DOHH2 (cell line): ENCODE results near the gene KIAA0513.

Experiments
- H3F3A ChIP-seq: fragments of 200-600 bp; sonication (generic), shearing (Covaris generic); 2 replicates; pipeline ENCODE4 v1.6.0; 2016; ENCODE audit warnings: antibody characterized with exemption, mild to moderate bottlenecking; ENCODE audit not compliant: control insufficient read depth, insufficient read depth
- H3K27ac ChIP-seq: fragments of 200-600 bp; sonication (generic); 2 replicates; pipeline ENCODE4 v1.5.1; 2014; ENCODE audit warnings: low read depth, mild to moderate bottlenecking, low read length, moderate library complexity
- H3K27me3 ChIP-seq: fragments of 200-600 bp; sonication (generic); 2 replicates; pipeline ENCODE4 v1.6.1; 2014; ENCODE audit warnings: mild to moderate bottlenecking, low read length, mixed read lengths; ENCODE audit not compliant: control insufficient read depth
- H3K36me3 ChIP-seq: fragments of 200-600 bp; sonication (generic); 2 replicates; pipeline ENCODE4 v1.6.1; 2014; ENCODE audit warnings: mild to moderate bottlenecking, low read length, moderate library complexity, mixed read lengths; ENCODE audit not compliant: control insufficient read depth
- H3K4me1 ChIP-seq: fragments of 200-600 bp; sonication (generic); 2 replicates; pipeline ENCODE4 v1.6.1; 2014; ENCODE audit warnings: mild to moderate bottlenecking, low read length, mixed read lengths; ENCODE audit not compliant: control insufficient read depth
- H3K4me2 ChIP-seq: fragments of 200-600 bp; sonication (generic); 2 replicates; pipeline ENCODE4 v1.6.0; 2014; ENCODE audit warnings: mild to moderate bottlenecking, low read length, moderate library complexity
- H3K4me3 ChIP-seq: fragments of 200-600 bp; sonication (generic); 2 replicates; pipeline ENCODE4 v1.5.1; 2014; ENCODE audit warnings: mild to moderate bottlenecking, low read length, mixed read lengths
- H3K79me2 ChIP-seq: fragments of 200-600 bp; sonication (generic); 2 replicates; pipeline ENCODE4 v1.6.1; 2014; ENCODE audit warnings: mild to moderate bottlenecking, low read length, mixed read lengths; ENCODE audit not compliant: control insufficient read depth
- H3K9me2 ChIP-seq: fragments of 200-600 bp; sonication (generic); replicated peaks from 2 replicates; pipeline ENCODE4 v1.6.1; 2014; ENCODE audit warnings: mild to moderate bottlenecking, low read length, mixed read lengths; ENCODE audit not compliant: control insufficient read depth
- H3K9me3 ChIP-seq: fragments of 200-600 bp; sonication (generic); 2 replicates; pipeline ENCODE4 v1.6.1; 2014; ENCODE audit warnings: antibody characterized with exemption, low read length, mixed read lengths; ENCODE audit not compliant: control insufficient read depth, insufficient read depth
- H4K20me1 ChIP-seq: fragments of 200-600 bp; sonication (generic); 2 replicates; pipeline ENCODE4 v1.6.0; 2014; ENCODE audit warnings: low read depth, mild to moderate bottlenecking, antibody characterized with exemption, low read length, moderate library complexity; ENCODE audit not compliant: control insufficient read depth, insufficient read depth
- EZH2phosphoT487 ChIP-seq: fragments of 200-600 bp; sonication (generic); IDR thresholded peaks from 2 replicates; pipeline ENCODE4 v1.6.1; 2017; ENCODE audit warnings: borderline replicate concordance, mild to moderate bottlenecking, antibody characterized with exemption, low read length, moderate library complexity, mixed read lengths
- TF ChIP-seq, protein P1 (sequence below): fragments of 200-600 bp; sonication (generic); IDR thresholded peaks from one replicate; pipeline ENCODE4 v1.5.1; 2014; ENCODE audit warnings: antibody characterized with exemption, mild to moderate bottlenecking, low read depth, low read length; ENCODE audit not compliant: poor library complexity, severe bottlenecking

The KIAA0513 gene

DNA sequence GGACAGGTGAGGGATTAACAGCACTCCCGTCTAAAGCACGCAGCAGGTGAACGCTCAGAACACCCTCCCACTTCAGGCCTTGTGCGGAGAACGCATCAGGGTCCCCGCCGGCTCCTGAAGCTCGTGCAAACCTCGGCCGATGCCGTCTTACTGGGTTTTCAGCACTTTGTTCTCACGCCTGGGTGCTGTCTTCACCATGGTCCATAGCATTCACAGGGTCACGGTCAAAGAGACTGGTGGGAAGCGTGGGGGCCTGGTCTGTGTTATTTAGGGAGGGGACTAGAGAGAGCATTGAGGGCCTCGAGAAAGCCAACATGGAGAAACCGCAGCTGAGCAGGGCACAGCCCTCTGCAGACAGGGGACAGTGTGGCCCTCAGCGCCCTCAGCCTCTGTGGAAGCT, 58.1 kb downstream of the KIAA0513 start:
- no peaks in the 10 kb centered on the region for H4K20me1 ChIP-seq
- no peaks in the 10 kb centered on the region for H3K9me2 ChIP-seq
- H3K4me1 ChIP-seq = peaks cover 15% of the 10 kb centered on the region
- no peak overlapping the region for H3K4me3 ChIP-seq
- no peak for TF ChIP-seq EZH2phosphoT487
- TF ChIP-seq, protein P1, sequence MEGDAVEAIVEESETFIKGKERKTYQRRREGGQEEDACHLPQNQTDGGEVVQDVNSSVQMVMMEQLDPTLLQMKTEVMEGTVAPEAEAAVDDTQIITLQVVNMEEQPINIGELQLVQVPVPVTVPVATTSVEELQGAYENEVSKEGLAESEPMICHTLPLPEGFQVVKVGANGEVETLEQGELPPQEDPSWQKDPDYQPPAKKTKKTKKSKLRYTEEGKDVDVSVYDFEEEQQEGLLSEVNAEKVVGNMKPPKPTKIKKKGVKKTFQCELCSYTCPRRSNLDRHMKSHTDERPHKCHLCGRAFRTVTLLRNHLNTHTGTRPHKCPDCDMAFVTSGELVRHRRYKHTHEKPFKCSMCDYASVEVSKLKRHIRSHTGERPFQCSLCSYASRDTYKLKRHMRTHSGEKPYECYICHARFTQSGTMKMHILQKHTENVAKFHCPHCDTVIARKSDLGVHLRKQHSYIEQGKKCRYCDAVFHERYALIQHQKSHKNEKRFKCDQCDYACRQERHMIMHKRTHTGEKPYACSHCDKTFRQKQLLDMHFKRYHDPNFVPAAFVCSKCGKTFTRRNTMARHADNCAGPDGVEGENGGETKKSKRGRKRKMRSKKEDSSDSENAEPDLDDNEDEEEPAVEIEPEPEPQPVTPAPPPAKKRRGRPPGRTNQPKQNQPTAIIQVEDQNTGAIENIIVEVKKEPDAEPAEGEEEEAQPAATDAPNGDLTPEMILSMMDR = no peak
- no peak overlapping the region for H3K27ac ChIP-seq
- no peaks in the 10 kb centered on the region for H3K9me3 ChIP-seq
- peaks cover 19% of the 10 kb centered on the region for H3K27me3 ChIP-seq
- H3K4me2 ChIP-seq = no peak overlapping the region
- H3K79me2 ChIP-seq = no peaks in the 10 kb centered on the region
- no peaks in the 10 kb centered on the region for H3K36me3 ChIP-seq
- H3F3A ChIP-seq = no peaks in the 10 kb centered on the region

DNA sequence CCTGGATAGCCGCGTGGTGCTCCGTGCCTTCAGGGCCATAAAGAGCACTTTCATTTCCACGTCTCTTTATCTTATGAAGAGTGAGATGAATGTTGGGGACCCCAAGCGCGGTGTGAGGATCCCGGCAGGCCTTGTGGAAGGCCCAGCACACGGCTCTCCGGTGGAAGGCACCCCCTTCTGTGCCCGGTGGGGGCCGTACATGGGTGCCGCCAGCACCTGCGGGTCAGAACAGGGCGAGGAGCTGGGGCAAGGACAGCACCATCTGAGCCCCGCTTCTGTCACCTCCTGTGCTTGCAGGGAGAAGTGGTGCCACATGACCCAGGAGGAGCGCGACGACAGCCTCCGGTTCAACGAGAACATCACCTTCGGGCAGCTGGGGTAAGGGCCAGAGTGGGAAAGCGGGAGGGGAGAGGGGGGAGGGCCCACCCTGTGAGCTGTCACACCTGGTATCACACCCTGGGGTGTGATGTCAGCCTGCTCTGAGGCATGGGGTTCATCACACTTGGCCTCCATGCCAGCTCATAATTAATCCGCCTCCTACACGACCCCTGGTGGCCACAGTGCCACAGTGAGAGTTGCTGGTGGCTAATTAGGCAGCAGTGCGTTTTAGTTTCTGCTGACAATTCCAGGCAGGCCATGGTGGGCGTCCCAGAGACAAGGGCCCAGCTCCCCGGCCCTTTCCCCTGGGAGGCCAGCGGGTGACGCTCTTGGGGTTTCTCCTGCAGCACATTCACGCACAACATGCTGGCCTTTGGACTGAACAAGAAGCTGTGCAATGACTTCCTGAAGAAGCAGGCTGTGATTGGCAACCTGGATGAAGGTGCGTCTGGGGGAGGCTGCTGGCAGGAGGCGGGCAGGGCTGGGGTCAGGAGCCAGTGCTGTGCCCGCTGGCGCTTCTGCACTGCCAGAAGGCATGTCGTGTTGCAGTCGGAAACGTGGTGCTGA, 59.0 kb downstream of the KIAA0513 start:
- Histone ChIP-seq H3K4me1 (peaks cover 15% of the 10 kb centered on the region), H3K9me2 (no peaks in the 10 kb centered on the region)

DNA sequence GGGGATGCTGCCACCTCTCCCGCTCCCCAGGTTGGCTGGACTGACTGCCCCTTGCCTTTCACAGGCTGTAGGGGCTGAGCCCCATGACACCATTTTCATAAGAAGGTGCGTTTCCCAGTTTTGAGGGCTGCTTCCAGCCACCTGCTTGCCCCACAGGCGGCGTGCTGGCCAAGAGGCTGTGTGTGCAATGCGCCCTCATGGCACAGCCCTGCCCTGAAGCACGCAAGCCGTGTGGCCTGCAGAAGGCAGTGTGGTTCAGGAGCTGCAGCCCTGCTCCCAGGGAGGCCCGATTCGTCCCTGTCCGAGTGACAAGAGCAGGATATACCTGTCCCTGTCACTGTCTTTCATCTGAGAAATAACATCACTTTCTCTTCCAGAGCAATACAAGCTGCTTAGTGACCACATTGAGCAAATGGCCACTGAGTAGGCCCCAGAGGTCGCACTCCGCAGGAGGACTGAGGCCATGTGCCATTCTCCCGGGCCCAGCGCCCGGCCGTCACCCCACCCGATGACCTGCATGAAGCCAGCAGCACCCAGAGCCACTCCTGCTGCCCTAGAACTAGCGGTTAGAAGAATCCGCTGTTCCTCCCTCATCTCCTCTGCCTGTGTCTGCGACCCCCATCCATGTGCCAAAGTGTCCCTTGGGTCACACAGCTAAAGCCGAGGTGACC, 60.4 kb downstream of the KIAA0513 start:
- Histone ChIP-seq H3K9me3 (no peaks in the 10 kb centered on the region), H3K4me2 (no peak overlapping the region), H4K20me1 (no peaks in the 10 kb centered on the region), H3K36me3 (no peaks in the 10 kb centered on the region), H3K27me3 (peaks cover 7% of the 10 kb centered on the region), H3K9me2 (no peaks in the 10 kb centered on the region), H3K4me3 (no peak overlapping the region), H3K27ac (no peak overlapping the region), H3F3A (no peaks in the 10 kb centered on the region), H3K4me1 (peaks cover 7% of the 10 kb centered on the region), H3K79me2 (no peaks in the 10 kb centered on the region)
- TF ChIP-seq, protein P1 = no peak
- TF ChIP-seq EZH2phosphoT487 = no peak

More for the DNA sequence above, 59.0 kb downstream of the KIAA0513 start:
- Histone ChIP-seq H3K27ac (no peak overlapping the region), H3K79me2 (no peaks in the 10 kb centered on the region), H3K36me3 (no peaks in the 10 kb centered on the region), H3K27me3 (peaks cover 19% of the 10 kb centered on the region), H3K4me2 (no peak overlapping the region), H3K4me3 (no peak overlapping the region), H3K9me3 (no peaks in the 10 kb centered on the region), H4K20me1 (no peaks in the 10 kb centered on the region), H3F3A (no peaks in the 10 kb centered on the region)
- TF ChIP-seq, protein P1 = peak; percentile 88
- no peak for TF ChIP-seq EZH2phosphoT487
